Right lobe of liver (tissue), 4 donors: ENCODE results near the gene PANX3.

Source experiments
- CTCF ChIP-seq, 4 donors: fragments of 200-600 bp in 3 of 4; fragments of 450-650 bp in 1 of 4; IDR thresholded peaks; one replicate each; pipeline versions ENCODE4 v1.5.1 to v1.8.0; 2016 to 2022; ENCODE audit warnings: antibody characterized with exemption in 4 of 4, mild to moderate bottlenecking in 2 of 4
- POLR2A ChIP-seq: fragments of 450-650 bp; IDR thresholded peaks from one replicate; pipeline ENCODE4 v1.6.1; 2017; ENCODE audit warnings: antibody characterized with exemption, mild to moderate bottlenecking
- donor health status: DM: no; HTN: no; CAD: no.
- donor health status: DM: no; HTN: no; CAD: no.
- donor health status: DM: no; HTN: yes; CAD: no.

DNA sequence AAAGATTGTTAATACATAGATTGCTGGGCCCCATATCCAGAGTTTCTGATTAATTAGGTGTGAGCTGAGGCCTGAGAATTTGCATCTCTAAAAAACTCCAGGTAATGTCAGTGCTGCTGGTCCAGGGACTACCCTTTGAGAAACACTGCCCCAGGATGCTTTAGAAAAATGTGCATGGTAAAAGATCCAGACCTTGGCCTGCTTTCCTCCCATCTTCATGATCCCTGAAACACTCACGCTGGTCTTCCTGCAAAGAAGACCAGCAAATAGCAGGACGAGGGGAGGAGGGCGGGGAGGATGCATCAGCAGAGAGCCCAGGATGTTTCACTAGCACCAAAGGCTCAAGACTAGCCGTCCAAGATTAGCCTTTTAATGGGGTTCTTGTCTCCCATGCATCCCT lies 41.5 kb upstream of the PANX3 start, which contains the start of gene OR8A1:
- TF ChIP-seq CTCF (IDR thresholded peaks at IDR 0.05) (no peak), POLR2A (no peak)
